NT2/D1 (cell line): ENCODE measurements around the gene FLNB.
A peak's percentile ranks its signal among the peaks of the same experiment; 100 is the strongest.

Experiments
- DNase-seq: peaks from one replicate; pipeline ENCODE4 v3.0.0-alpha.2; 2011; ENCODE audit warnings: low read depth, low spot score
- H3K27me3 ChIP-seq: 2 replicates; pipeline ENCODE4 v1.6.0; 2011; ENCODE audit warnings: mild to moderate bottlenecking; ENCODE audit not compliant: insufficient read length, insufficient read depth
- H3K36me3 ChIP-seq: 2 replicates; pipeline ENCODE4 v1.6.1; 2011; ENCODE audit warnings: mild to moderate bottlenecking, low read length, mixed read lengths; ENCODE audit not compliant: insufficient read depth, insufficient read length
- H3K4me1 ChIP-seq: 2 replicates; pipeline ENCODE4 v1.5.1; 2011; ENCODE audit not compliant: insufficient read depth, insufficient read length
- H3K4me3 ChIP-seq: 2 replicates; pipeline ENCODE4 v1.5.1; 2011; ENCODE audit warnings: low read depth; ENCODE audit not compliant: insufficient read length
- H3K9ac ChIP-seq: 2 replicates; pipeline ENCODE4 v1.6.0; 2011; ENCODE audit warnings: low read depth; ENCODE audit not compliant: insufficient read length
- H3K9me3 ChIP-seq: 2 replicates; pipeline ENCODE4 v1.5.1; 2011; ENCODE audit warnings: mild to moderate bottlenecking, low read length; ENCODE audit not compliant: insufficient read depth
- SUZ12 ChIP-seq: IDR thresholded peaks from 2 replicates; pipeline ENCODE4 v1.6.1; 2011; ENCODE audit not compliant: insufficient read length, insufficient read depth; ENCODE audit errors: extremely low read depth
- YY1 ChIP-seq: IDR thresholded peaks from 2 replicates; pipeline ENCODE4 v1.6.1; 2011; ENCODE audit not compliant: insufficient read length, insufficient read depth
- ZNF274 ChIP-seq: IDR thresholded peaks from 2 replicates; pipeline ENCODE4 v1.6.1; 2011; ENCODE audit warnings: mild to moderate bottlenecking, low read depth, low read length

FLNB gene

GRCh38 chr3:58215317-58216025 lies 207.2 kb downstream of the FLNB start:
- H3K4me3 ChIP-seq, result no peak overlapping the region
- no peak for DNase-seq
- H3K27me3 ChIP-seq, result no peaks in the 10 kb centered on the region
- no peaks in the 10 kb centered on the region for H3K9me3 ChIP-seq
- H3K36me3 ChIP-seq, result no peaks in the 10 kb centered on the region
- TF ChIP-seq SUZ12 (no peak), YY1 (no peak), ZNF274 (no peak)
- peaks cover 2% of the 10 kb centered on the region for H3K4me1 ChIP-seq
- no peak overlapping the region for H3K9ac ChIP-seq

- no peak for DNase-seq
- H3K4me1 ChIP-seq, result peaks cover 2% of the 10 kb centered on the region
- H3K4me3 ChIP-seq, result no peak overlapping the region
- no peaks in the 10 kb centered on the region for H3K9me3 ChIP-seq
- H3K36me3 ChIP-seq, result no peaks in the 10 kb centered on the region
- TF ChIP-seq YY1 (no peak), ZNF274 (no peak), SUZ12 (no peak)
- no peak overlapping the region for H3K9ac ChIP-seq
- no peaks in the 10 kb centered on the region for H3K27me3 ChIP-seq
Measured at GRCh38 chr3:58216496-58217195, 208.4 kb downstream of the FLNB start.

DNA sequence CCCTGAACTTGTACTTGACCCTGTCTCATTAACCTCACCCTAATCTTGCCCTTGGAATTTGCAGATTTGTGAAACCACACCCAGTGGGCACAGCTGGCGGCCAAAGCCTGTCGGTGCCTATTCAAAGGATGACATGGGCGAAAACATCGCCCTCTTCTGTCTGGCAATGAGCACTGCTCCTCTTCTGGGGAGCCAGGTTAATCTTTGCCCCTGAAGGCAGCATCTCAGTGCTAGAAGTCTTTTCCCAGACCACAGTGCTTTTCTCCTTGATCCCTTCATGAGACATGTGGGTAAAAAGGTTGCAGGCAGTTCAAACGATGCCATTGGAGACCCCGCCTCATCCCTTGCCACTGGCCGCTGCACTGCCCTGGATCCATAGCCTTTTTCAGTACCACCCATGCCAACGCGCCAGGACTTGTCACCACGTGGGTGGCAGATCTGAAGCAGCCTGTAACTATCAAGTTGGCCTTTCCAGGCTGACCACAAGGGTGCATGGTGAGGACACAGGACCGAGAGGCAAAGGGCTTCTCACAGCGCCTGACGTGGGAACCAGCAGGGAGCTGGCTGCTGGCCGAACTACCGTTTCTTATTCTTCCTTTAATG lies 209.1 kb downstream of the FLNB start:
- DNase-seq, result peak; percentile 66
- Histone ChIP-seq H3K27me3 (no peaks in the 10 kb centered on the region), H3K9ac (no peak overlapping the region), H3K9me3 (no peaks in the 10 kb centered on the region), H3K4me3 (no peak overlapping the region), H3K36me3 (no peaks in the 10 kb centered on the region), H3K4me1 (peaks cover 2% of the 10 kb centered on the region)
- no peak for TF ChIP-seq SUZ12
- no peak for TF ChIP-seq ZNF274

DNA sequence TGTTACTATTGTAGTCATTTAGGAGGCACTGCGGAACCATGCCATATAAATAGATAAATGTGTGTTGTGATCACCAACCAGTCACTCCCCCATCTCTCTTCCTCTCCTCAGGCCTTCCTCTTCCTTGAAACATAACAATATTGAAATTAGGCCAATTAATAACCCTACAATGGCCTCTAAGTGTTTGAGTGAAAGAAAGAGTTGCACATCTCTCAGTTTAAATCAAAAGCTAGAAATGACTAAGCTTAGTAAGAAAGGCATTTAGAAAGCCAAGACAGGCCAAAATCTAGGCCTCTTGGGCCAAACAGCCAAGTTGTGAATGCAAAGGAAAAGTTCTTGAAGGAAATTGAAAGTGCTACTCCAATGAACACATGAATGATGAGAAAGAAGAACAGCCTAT lies 210.7 kb downstream of the FLNB start:
- H3K9ac ChIP-seq, result no peak overlapping the region
- peaks cover 2% of the 10 kb centered on the region for H3K4me1 ChIP-seq
- no peak for TF ChIP-seq YY1
- TF ChIP-seq SUZ12, result no peak
- TF ChIP-seq ZNF274, result no peak
- no peaks in the 10 kb centered on the region for H3K27me3 ChIP-seq
- H3K9me3 ChIP-seq, result no peaks in the 10 kb centered on the region
- no peak overlapping the region for H3K4me3 ChIP-seq
- no peaks in the 10 kb centered on the region for H3K36me3 ChIP-seq
- DNase-seq, result no peak
